ENCODE data around the gene SMCO2.

The SMCO2 gene

DNA sequence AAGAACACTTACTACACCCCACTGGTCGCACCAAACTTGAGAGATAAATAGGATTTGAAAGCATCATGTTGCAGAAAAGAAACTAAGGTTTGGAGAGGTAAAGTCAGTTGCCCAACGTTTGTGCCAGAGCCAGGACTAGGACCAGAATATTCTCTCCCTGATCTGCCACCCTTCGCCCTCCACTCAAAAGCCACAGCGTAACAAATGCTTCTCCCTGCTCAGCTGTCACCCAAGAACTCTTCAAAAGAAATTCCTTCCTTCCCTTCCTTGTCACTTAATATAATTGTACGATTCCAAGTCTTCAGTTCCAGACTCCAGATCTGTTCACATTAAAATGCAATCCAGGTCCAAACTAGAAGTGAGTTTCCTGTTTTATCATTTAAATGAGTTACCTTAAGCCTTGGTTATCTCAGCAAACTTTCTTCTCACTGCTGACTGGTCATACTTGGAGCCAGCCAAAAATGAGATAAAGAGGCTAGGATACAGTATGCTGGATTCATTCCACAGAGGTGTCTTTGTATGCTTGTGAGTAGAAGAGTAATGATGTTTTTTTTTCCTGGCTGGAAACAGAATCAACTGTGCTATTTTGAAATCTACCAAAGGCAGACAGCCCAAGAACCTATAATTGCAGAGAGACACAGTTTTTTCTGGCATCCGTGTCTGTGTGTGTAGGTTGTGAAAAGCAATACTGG, 64.6 kb downstream of the SMCO2 start:
- Histone ChIP-seq H3K36me3 (ENCODE audit: control insufficient read depth in 2 of 2, insufficient read depth in 1 of 2, low read length in 2 of 2) (no peaks in the 10 kb centered on the region), H3K27ac (ENCODE audit: extremely low read depth, low read depth, low read length) (no peak overlapping the region), H3K4me3 (ENCODE audit: low read depth, low read length) (no peak overlapping the region), H3K9me3 (ENCODE audit: control insufficient read depth, insufficient read depth, low read depth, low read length) (no peaks in the 10 kb centered on the region), H3K4me1 (ENCODE audit: control insufficient read depth, insufficient read depth, low read length) (no peaks in the 10 kb centered on the region)
- TF ChIP-seq ZNF341 (tag by site-specific recombination; IDR thresholded peaks at IDR 0.05; ENCODE audit: low read depth) (no peak), ZNF155 (tag by site-specific recombination; IDR thresholded peaks at IDR 0.05) (no peak), ZNF544 (tag by site-specific recombination; IDR thresholded peaks at IDR 0.05) (no peak), GLIS1 (tag by site-specific recombination; IDR thresholded peaks at IDR 0.05) (no peak), ZNF549 (tag by site-specific recombination; IDR thresholded peaks at IDR 0.05) (no peak), ZIC2 (tag by site-specific recombination; IDR thresholded peaks at IDR 0.05) (no peak), ZNF571 (tag by site-specific recombination; IDR thresholded peaks at IDR 0.05) (no peak), ZNF112 (tag by site-specific recombination; IDR thresholded peaks at IDR 0.05) (no peak), ZNF785 (tag by site-specific recombination; IDR thresholded peaks at IDR 0.05) (no peak), ZNF239 (tag by site-specific recombination; IDR thresholded peaks at IDR 0.05) (no peak), ZNF701 (tag by site-specific recombination; IDR thresholded peaks at IDR 0.05) (no peak), ZNF664 (tag by site-specific recombination; IDR thresholded peaks at IDR 0.05) (no peak), ZBTB7A (tag by site-specific recombination; IDR thresholded peaks at IDR 0.05; ENCODE audit: low read depth) (no peak), ZFHX2 (tag by site-specific recombination; conservative IDR thresholded peaks at IDR 0.05) (no peak), KLF1 (tag by site-specific recombination; IDR thresholded peaks at IDR 0.05) (no peak)
- TF ChIP-seq, protein P1, sequence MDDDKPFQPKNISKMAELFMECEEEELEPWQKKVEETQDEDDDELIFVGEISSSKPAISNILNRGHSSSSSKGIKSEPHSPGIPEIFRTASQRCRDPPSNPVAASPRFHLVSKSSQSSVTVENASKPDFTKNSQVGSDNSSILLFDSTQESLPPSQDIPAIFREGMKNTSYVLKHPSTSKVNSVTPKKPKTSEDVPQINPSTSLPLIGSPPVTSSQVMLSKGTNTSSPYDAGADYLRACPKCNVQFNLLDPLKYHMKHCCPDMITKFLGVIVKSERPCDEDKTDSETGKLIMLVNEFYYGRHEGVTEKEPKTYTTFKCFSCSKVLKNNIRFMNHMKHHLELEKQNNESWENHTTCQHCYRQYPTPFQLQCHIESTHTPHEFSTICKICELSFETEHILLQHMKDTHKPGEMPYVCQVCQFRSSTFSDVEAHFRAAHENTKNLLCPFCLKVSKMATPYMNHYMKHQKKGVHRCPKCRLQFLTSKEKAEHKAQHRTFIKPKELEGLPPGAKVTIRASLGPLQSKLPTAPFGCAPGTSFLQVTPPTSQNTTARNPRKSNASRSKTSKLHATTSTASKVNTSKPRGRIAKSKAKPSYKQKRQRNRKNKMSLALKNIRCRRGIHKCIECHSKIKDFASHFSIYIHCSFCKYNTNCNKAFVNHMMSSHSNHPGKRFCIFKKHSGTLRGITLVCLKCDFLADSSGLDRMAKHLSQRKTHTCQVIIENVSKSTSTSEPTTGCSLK (tag by site-specific recombination; IDR thresholded peaks at IDR 0.05), result no peak
- TF ChIP-seq, protein P2, sequence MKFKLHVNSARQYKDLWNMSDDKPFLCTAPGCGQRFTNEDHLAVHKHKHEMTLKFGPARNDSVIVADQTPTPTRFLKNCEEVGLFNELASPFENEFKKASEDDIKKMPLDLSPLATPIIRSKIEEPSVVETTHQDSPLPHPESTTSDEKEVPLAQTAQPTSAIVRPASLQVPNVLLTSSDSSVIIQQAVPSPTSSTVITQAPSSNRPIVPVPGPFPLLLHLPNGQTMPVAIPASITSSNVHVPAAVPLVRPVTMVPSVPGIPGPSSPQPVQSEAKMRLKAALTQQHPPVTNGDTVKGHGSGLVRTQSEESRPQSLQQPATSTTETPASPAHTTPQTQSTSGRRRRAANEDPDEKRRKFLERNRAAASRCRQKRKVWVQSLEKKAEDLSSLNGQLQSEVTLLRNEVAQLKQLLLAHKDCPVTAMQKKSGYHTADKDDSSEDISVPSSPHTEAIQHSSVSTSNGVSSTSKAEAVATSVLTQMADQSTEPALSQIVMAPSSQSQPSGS (tag by site-specific recombination; IDR thresholded peaks at IDR 0.05; ENCODE audit: low read depth), result no peak
- TF ChIP-seq, protein P3, sequence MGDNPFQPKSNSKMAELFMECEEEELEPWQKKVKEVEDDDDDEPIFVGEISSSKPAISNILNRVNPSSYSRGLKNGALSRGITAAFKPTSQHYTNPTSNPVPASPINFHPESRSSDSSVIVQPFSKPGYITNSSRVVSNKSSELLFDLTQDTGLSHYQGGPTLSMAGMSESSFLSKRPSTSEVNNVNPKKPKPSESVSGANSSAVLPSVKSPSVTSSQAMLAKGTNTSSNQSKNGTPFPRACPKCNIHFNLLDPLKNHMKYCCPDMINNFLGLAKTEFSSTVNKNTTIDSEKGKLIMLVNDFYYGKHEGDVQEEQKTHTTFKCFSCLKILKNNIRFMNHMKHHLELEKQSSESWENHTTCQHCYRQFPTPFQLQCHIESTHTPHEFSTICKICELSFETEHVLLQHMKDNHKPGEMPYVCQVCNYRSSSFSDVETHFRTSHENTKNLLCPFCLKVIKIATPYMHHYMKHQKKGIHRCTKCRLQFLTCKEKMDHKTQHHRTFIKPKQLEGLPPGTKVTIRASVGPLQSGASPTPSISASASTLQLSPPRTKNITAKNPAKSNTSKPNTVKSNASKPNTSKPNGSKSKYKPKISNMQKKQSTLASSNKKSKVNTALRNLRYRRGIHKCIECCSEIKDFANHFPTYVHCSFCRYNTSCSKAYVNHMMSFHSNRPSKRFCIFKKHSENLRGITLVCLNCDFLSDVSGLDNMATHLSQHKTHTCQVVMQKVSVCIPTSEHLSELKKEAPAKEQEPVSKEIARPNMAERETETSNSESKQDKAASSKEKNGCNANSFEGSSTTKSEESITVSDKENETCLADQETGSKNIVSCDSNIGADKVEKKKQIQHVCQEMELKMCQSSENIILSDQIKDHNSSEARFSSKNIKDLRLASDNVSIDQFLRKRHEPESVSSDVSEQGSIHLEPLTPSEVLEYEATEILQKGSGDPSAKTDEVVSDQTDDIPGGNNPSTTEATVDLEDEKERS (tag by site-specific recombination; IDR thresholded peaks at IDR 0.05), result no peak
- TF ChIP-seq, protein P4, sequence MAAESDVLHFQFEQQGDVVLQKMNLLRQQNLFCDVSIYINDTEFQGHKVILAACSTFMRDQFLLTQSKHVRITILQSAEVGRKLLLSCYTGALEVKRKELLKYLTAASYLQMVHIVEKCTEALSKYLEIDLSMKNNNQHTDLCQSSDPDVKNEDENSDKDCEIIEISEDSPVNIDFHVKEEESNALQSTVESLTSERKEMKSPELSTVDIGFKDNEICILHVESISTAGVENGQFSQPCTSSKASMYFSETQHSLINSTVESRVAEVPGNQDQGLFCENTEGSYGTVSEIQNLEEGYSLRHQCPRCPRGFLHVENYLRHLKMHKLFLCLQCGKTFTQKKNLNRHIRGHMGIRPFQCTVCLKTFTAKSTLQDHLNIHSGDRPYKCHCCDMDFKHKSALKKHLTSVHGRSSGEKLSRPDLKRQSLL (tag by site-specific recombination; IDR thresholded peaks at IDR 0.05), result no peak
- CTCF ChIA-PET, result no interaction called here
- POLR2A ChIA-PET, result no interaction called here

All from HEK293 (cell line).